ENCODE measurements around the gene RNF41.

- TF ChIP-seq, protein P1, sequence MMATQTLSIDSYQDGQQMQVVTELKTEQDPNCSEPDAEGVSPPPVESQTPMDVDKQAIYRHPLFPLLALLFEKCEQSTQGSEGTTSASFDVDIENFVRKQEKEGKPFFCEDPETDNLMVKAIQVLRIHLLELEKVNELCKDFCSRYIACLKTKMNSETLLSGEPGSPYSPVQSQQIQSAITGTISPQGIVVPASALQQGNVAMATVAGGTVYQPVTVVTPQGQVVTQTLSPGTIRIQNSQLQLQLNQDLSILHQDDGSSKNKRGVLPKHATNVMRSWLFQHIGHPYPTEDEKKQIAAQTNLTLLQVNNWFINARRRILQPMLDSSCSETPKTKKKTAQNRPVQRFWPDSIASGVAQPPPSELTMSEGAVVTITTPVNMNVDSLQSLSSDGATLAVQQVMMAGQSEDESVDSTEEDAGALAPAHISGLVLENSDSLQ (IDR thresholded peaks at IDR 0.05): no peak
- no peak for TF ChIP-seq BHLHE40 (IDR thresholded peaks at IDR 0.05; ENCODE audit: borderline replicate concordance)
- TF ChIP-seq ELF4 (IDR thresholded peaks at IDR 0.05): no peak
- TF ChIP-seq TARDBP (IDR thresholded peaks at IDR 0.05): no peak
- TF ChIP-seq FOXM1 (IDR thresholded peaks at IDR 0.05; ENCODE audit: borderline replicate concordance): no peak
- no peak for TF ChIP-seq LEF1 (IDR thresholded peaks at IDR 0.05; ENCODE audit: borderline replicate concordance)
- no peak for TF ChIP-seq ZNF384 (IDR thresholded peaks at IDR 0.05)
Measured at GRCh38 chr12:56229916-56230431, 8.3 kb upstream of the RNF41 start, which contains the start of gene SLC39A5.
